H1 (cell line): ENCODE data around the gene GDE1. TPM values are rescaled to one million over a fixed set of nuclear protein-coding genes. Genes with fewer than 3 reads are reported as not detected.

ENCODE experiments used
- NANOG ChIP-seq: IDR thresholded peaks from 2 replicates; pipeline ENCODE4 v1.6.1; 2011; ENCODE audit warnings: low read length, low read depth, mild to moderate bottlenecking, inconsistent platforms; ENCODE audit not compliant: insufficient read depth, poor library complexity, severe bottlenecking
- polyA plus RNA-seq, 7 experiments: library from polyadenylated mRNA; depleted of rRNA in 3 of 7; stranded (reverse) in 5 of 7; unstranded in 2 of 7; fragments of >200 nt in 5 of 7; fragments of 200-250 nt in 2 of 7; gene quantifications; 1 replicate in 5 of 7; 2 replicates in 1 of 7; 4 replicates in 1 of 7; pipeline versions ENCODE4 v1.2.1 to v1.2.3, GENCODE V29; 2011 to 2013; ENCODE audit warnings: missing spikeins in 2 of 7, mixed read lengths in 2 of 7
- total RNA-seq: library from RNA; stranded (reverse); fragmentation: NEBNext Ultra II Directional; extraction: Animal tissue kit (Norgen Biotek cat#: 25700); gene quantifications from 2 replicates; pipeline ENCODE4 v1.2.1, GENCODE V29; 2021

The GDE1 gene
- total and polyA plus RNA-seq, 2 of the 8 experiments (the other 6 are each of a cell fraction or from before 2014, with no cell fraction given): 29.2 to 70.8 TPM

GRCh38 chr16:19525385-19525723, 3.5 kb upstream of the GDE1 start (continued):
- no peak for TF ChIP-seq NANOG
